ENCODE measurements around the gene ABCG2. TPM values are rescaled to one million over a fixed set of nuclear protein-coding genes. Genes with fewer than 3 reads are reported as not detected.

ABCG2 gene
- total RNA-seq, 2 experiments from 2014 or later: 0.75 to 0.81 TPM

GRCh38 chr4:88107406-88108107, 50.9 kb downstream of the ABCG2 start:
- Mint-ChIP-seq H3K27me3 (peaks cover 3% of the 10 kb centered on the region), H3K4me3 (no peak overlapping the region), H3K4me1 (ENCODE audit: low read depth) (peaks cover 2% of the 10 kb centered on the region), H3K9me3 (no peaks in the 10 kb centered on the region), H3K27ac (no peak overlapping the region), H3K36me3 (no peaks in the 10 kb centered on the region)
- CTCF ChIA-PET: interaction anchor here (1.1 kb wide), 1 partner anchor 103 kb away, joined by 3 read pairs; no protein-coding TSS in a partner anchor
- POLR2A ChIA-PET: no interaction called here
- intact Hi-C loops (cut with micrococcal nuclease): no loop called here
- DNase-seq: no peak

- peaks cover 3% of the 10 kb centered on the region for H3K27me3 Mint-ChIP-seq
- ChIA-PET CTCF (interaction anchor here (0.6 kb wide), 1 partner anchor 54 kb away, joined by 3 read pairs; no protein-coding TSS in a partner anchor), POLR2A (no interaction called here)
- no peaks in the 10 kb centered on the region for H3K36me3 Mint-ChIP-seq
- no peak overlapping the region for H3K4me3 Mint-ChIP-seq
- intact Hi-C loops (cut with micrococcal nuclease): no loop called here
- DNase-seq: no peak
- no peaks in the 10 kb centered on the region for H3K9me3 Mint-ChIP-seq
- no peak overlapping the region for H3K27ac Mint-ChIP-seq
- peaks cover 2% of the 10 kb centered on the region for H3K4me1 Mint-ChIP-seq (ENCODE audit: low read depth)
Measured at GRCh38 chr4:88106205-88106604, 52.2 kb downstream of the ABCG2 start.

GRCh38 chr4:88104902-88105610, 53.4 kb downstream of the ABCG2 start:
- CTCF ChIA-PET: no interaction called here
- POLR2A ChIA-PET: no interaction called here

GRCh38 chr4:88102026-88102425, 56.4 kb downstream of the ABCG2 start:
- CTCF ChIA-PET: no interaction called here
- H3K27me3 Mint-ChIP-seq: peaks cover 3% of the 10 kb centered on the region
- no peaks in the 10 kb centered on the region for H3K9me3 Mint-ChIP-seq
- peaks cover 2% of the 10 kb centered on the region for H3K4me1 Mint-ChIP-seq (ENCODE audit: low read depth)
- intact Hi-C loops (cut with micrococcal nuclease): no loop called here
- DNase-seq: no peak
- no peak overlapping the region for H3K4me3 Mint-ChIP-seq
- H3K27ac Mint-ChIP-seq: no peak overlapping the region
- POLR2A ChIA-PET: no interaction called here
- no peaks in the 10 kb centered on the region for H3K36me3 Mint-ChIP-seq

More at GRCh38 chr4:88104902-88105610, 53.4 kb downstream of the ABCG2 start:
- H3K27ac Mint-ChIP-seq: no peak overlapping the region
- H3K36me3 Mint-ChIP-seq: no peaks in the 10 kb centered on the region
- no peak overlapping the region for H3K4me3 Mint-ChIP-seq
- peaks cover 2% of the 10 kb centered on the region for H3K4me1 Mint-ChIP-seq (ENCODE audit: low read depth)
- intact Hi-C loops (cut with micrococcal nuclease): no loop called here
- H3K27me3 Mint-ChIP-seq: peaks cover 3% of the 10 kb centered on the region
- H3K9me3 Mint-ChIP-seq: no peaks in the 10 kb centered on the region
- DNase-seq: no peak

- no peak overlapping the region for H3K27ac Mint-ChIP-seq
- ChIA-PET CTCF (no interaction called here), POLR2A (no interaction called here)
- H3K9me3 Mint-ChIP-seq: no peaks in the 10 kb centered on the region
- DNase-seq: no peak
- H3K4me1 Mint-ChIP-seq (ENCODE audit: low read depth): no peaks in the 10 kb centered on the region
- intact Hi-C loops (cut with micrococcal nuclease): no loop called here
- H3K4me3 Mint-ChIP-seq: no peak overlapping the region
- peaks cover 3% of the 10 kb centered on the region for H3K27me3 Mint-ChIP-seq
- no peaks in the 10 kb centered on the region for H3K36me3 Mint-ChIP-seq
Measured at GRCh38 chr4:88101165-88101564, 57.3 kb downstream of the ABCG2 start.

- no peak overlapping the region for H3K4me3 Mint-ChIP-seq
- no peaks in the 10 kb centered on the region for H3K36me3 Mint-ChIP-seq
- intact Hi-C loops (cut with micrococcal nuclease): no loop called here
- CTCF ChIA-PET: no interaction called here
- H3K27ac Mint-ChIP-seq: no peak overlapping the region
- POLR2A ChIA-PET: no interaction called here
- no peaks in the 10 kb centered on the region for H3K9me3 Mint-ChIP-seq
- no peaks in the 10 kb centered on the region for H3K4me1 Mint-ChIP-seq (ENCODE audit: low read depth)
- DNase-seq: no peak
- peaks cover 3% of the 10 kb centered on the region for H3K27me3 Mint-ChIP-seq
Measured at GRCh38 chr4:88098993-88099752, 59.3 kb downstream of the ABCG2 start.

GRCh38 chr4:88097781-88098180, 60.7 kb downstream of the ABCG2 start:
- H3K4me1 Mint-ChIP-seq (ENCODE audit: low read depth): no peaks in the 10 kb centered on the region
- no peak overlapping the region for H3K4me3 Mint-ChIP-seq
- H3K27me3 Mint-ChIP-seq: no peaks in the 10 kb centered on the region
- H3K9me3 Mint-ChIP-seq: no peaks in the 10 kb centered on the region
- H3K36me3 Mint-ChIP-seq: no peaks in the 10 kb centered on the region
- ChIA-PET POLR2A (no interaction called here), CTCF (no interaction called here)
- H3K27ac Mint-ChIP-seq: no peak overlapping the region
- intact Hi-C loops (cut with micrococcal nuclease): no loop called here
- no peak for DNase-seq

GRCh38 chr4:88097301-88097700, 61.1 kb downstream of the ABCG2 start:
- H3K36me3 Mint-ChIP-seq: no peaks in the 10 kb centered on the region
- intact Hi-C loops (cut with micrococcal nuclease): no loop called here
- ChIA-PET CTCF (no interaction called here), POLR2A (no interaction called here)
- no peak for DNase-seq
- no peak overlapping the region for H3K27ac Mint-ChIP-seq
- H3K4me3 Mint-ChIP-seq: no peak overlapping the region
- H3K4me1 Mint-ChIP-seq (ENCODE audit: low read depth): no peaks in the 10 kb centered on the region
- H3K9me3 Mint-ChIP-seq: no peaks in the 10 kb centered on the region
- no peaks in the 10 kb centered on the region for H3K27me3 Mint-ChIP-seq

GRCh38 chr4:88093874-88094273, 64.6 kb downstream of the ABCG2 start:
- ChIA-PET CTCF (no interaction called here), POLR2A (no interaction called here)
- intact Hi-C loops (cut with micrococcal nuclease): no loop called here
- Mint-ChIP-seq H3K9me3 (no peaks in the 10 kb centered on the region), H3K4me1 (ENCODE audit: low read depth) (no peaks in the 10 kb centered on the region), H3K36me3 (no peaks in the 10 kb centered on the region), H3K27me3 (no peaks in the 10 kb centered on the region), H3K4me3 (no peak overlapping the region), H3K27ac (no peak overlapping the region)
- DNase-seq: no peak

- H3K36me3 Mint-ChIP-seq: no peaks in the 10 kb centered on the region
- H3K27me3 Mint-ChIP-seq: peaks cover 2% of the 10 kb centered on the region
- POLR2A ChIA-PET: no interaction called here
- no peaks in the 10 kb centered on the region for H3K9me3 Mint-ChIP-seq
- no peak for DNase-seq
- CTCF ChIA-PET: no interaction called here
- H3K4me3 Mint-ChIP-seq: no peak overlapping the region
- H3K27ac Mint-ChIP-seq: no peak overlapping the region
- intact Hi-C loops (cut with micrococcal nuclease): no loop called here
- no peaks in the 10 kb centered on the region for H3K4me1 Mint-ChIP-seq (ENCODE audit: low read depth)
Measured at GRCh38 chr4:88091378-88091777, 67.1 kb downstream of the ABCG2 start.

- Mint-ChIP-seq H3K4me3 (no peak overlapping the region), H3K36me3 (no peaks in the 10 kb centered on the region), H3K4me1 (ENCODE audit: low read depth) (no peaks in the 10 kb centered on the region), H3K9me3 (no peaks in the 10 kb centered on the region), H3K27ac (no peak overlapping the region), H3K27me3 (peaks cover 2% of the 10 kb centered on the region)
- DNase-seq: no peak
- POLR2A ChIA-PET: no interaction called here
- CTCF ChIA-PET: no interaction called here
- intact Hi-C loops (cut with micrococcal nuclease): no loop called here
Measured at GRCh38 chr4:88090898-88091297, 67.5 kb downstream of the ABCG2 start.

GRCh38 chr4:88087004-88087403, 71.4 kb downstream of the ABCG2 start:
- POLR2A ChIA-PET: no interaction called here
- H3K27ac Mint-ChIP-seq: no peak overlapping the region
- no peak for DNase-seq
- H3K27me3 Mint-ChIP-seq: peaks cover 2% of the 10 kb centered on the region
- H3K9me3 Mint-ChIP-seq: no peaks in the 10 kb centered on the region
- CTCF ChIA-PET: no interaction called here
- no peak overlapping the region for H3K4me3 Mint-ChIP-seq
- H3K36me3 Mint-ChIP-seq: no peaks in the 10 kb centered on the region
- H3K4me1 Mint-ChIP-seq (ENCODE audit: low read depth): no peaks in the 10 kb centered on the region
- intact Hi-C loops (cut with micrococcal nuclease): no loop called here
